ENCODE results near the gene SAPCD1.

SAPCD1 gene

GRCh38 chr6:31750411-31751022 lies 11.9 kb upstream of the SAPCD1 start:
- no peak for DNase-seq (ENCODE audit: low read depth in 2 of 3, low spot score in 2 of 3)

GRCh38 chr6:31752739-31753319 lies 9.6 kb upstream of the SAPCD1 start:
- DNase-seq (ENCODE audit: low read depth in 2 of 3, low spot score in 2 of 3): no peak

GRCh38 chr6:31758281-31758680 lies 4.2 kb upstream of the SAPCD1 start:
- DNase-seq (ENCODE audit: low read depth in 2 of 3, low spot score in 2 of 3): no peak

GRCh38 chr6:31760790-31761189 lies 1.7 kb upstream of the SAPCD1 start:
- no peak for DNase-seq (ENCODE audit: low read depth in 2 of 3, low spot score in 2 of 3)

- DNase-seq (ENCODE audit: low read depth in 2 of 3, low spot score in 2 of 3): no peak
Observed at GRCh38 chr6:31761343-31761742, 1.1 kb upstream of the SAPCD1 start.

GRCh38 chr6:31762878-31763618 lies 592 bp downstream of the SAPCD1 start:
- no peak for DNase-seq (ENCODE audit: low read depth in 2 of 3, low spot score in 2 of 3)

GRCh38 chr6:31763619-31763940 lies 1.1 kb downstream of the SAPCD1 start:
- no peak for DNase-seq (ENCODE audit: low read depth in 2 of 3, low spot score in 2 of 3)

- no peak for DNase-seq (ENCODE audit: low read depth in 2 of 3, low spot score in 2 of 3)
Observed at GRCh38 chr6:31764198-31764597, 1.7 kb downstream of the SAPCD1 start.

GRCh38 chr6:31765559-31765909 lies 3.1 kb downstream of the SAPCD1 start:
- no peak for DNase-seq (ENCODE audit: low read depth in 2 of 3, low spot score in 2 of 3)

- no peak for DNase-seq (ENCODE audit: low read depth in 2 of 3, low spot score in 2 of 3)
Observed at GRCh38 chr6:31765910-31766794, 3.7 kb downstream of the SAPCD1 start.

- DNase-seq (ENCODE audit: low read depth in 2 of 3, low spot score in 2 of 3): no peak
Observed at GRCh38 chr6:31767096-31767645, 4.7 kb downstream of the SAPCD1 start.

GRCh38 chr6:31768363-31769257 lies 6.2 kb downstream of the SAPCD1 start:
- no peak for DNase-seq (ENCODE audit: low read depth in 2 of 3, low spot score in 2 of 3)

- DNase-seq (ENCODE audit: low read depth in 2 of 3, low spot score in 2 of 3): peak; percentile 51 to 73 (median 57)
Observed at GRCh38 chr6:31769684-31770371, 7.4 kb downstream of the SAPCD1 start.

GRCh38 chr6:31770860-31771259 lies 8.4 kb downstream of the SAPCD1 start:
- DNase-seq (ENCODE audit: low read depth in 2 of 3, low spot score in 2 of 3): no peak

- no peak for DNase-seq (ENCODE audit: low read depth in 2 of 3, low spot score in 2 of 3)
Observed at GRCh38 chr6:31771992-31772358, 9.5 kb downstream of the SAPCD1 start.

GRCh38 chr6:31775184-31775583 lies 12.7 kb downstream of the SAPCD1 start:
- DNase-seq (ENCODE audit: low read depth in 2 of 3, low spot score in 2 of 3): no peak

- no peak for DNase-seq (ENCODE audit: low read depth in 2 of 3, low spot score in 2 of 3)
Observed at GRCh38 chr6:31775633-31776484, 13.4 kb downstream of the SAPCD1 start.

GRCh38 chr6:31776485-31776988 lies 14.1 kb downstream of the SAPCD1 start:
- no peak for DNase-seq (ENCODE audit: low read depth in 2 of 3, low spot score in 2 of 3)

Measured in activated CD8-positive, alpha-beta memory T cell treated with anti-CD3 and anti-CD28 coated beads for 48 hours (primary cell).